Measurements from ENCODE around the gene CMTM2.

GRCh38 chr16:66534376-66534799 is 44.9 kb upstream of the CMTM2 start:
- TF ChIP-seq, protein P1, sequence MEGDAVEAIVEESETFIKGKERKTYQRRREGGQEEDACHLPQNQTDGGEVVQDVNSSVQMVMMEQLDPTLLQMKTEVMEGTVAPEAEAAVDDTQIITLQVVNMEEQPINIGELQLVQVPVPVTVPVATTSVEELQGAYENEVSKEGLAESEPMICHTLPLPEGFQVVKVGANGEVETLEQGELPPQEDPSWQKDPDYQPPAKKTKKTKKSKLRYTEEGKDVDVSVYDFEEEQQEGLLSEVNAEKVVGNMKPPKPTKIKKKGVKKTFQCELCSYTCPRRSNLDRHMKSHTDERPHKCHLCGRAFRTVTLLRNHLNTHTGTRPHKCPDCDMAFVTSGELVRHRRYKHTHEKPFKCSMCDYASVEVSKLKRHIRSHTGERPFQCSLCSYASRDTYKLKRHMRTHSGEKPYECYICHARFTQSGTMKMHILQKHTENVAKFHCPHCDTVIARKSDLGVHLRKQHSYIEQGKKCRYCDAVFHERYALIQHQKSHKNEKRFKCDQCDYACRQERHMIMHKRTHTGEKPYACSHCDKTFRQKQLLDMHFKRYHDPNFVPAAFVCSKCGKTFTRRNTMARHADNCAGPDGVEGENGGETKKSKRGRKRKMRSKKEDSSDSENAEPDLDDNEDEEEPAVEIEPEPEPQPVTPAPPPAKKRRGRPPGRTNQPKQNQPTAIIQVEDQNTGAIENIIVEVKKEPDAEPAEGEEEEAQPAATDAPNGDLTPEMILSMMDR (IDR thresholded peaks at IDR 0.05) = no peak
- TF ChIP-seq POLR2A (IDR thresholded peaks at IDR 0.05) = no peak
